Parathyroid adenoma (tissue), 2 donors: Measurements from ENCODE around the gene ANP32A.

Experiments used
- H2AFZ ChIP-seq: fragments of 300-600 bp; sonication (generic); one replicate; pipeline ENCODE4 v1.7.0; 2017; ENCODE audit warnings: antibody characterized with exemption, mild to moderate bottlenecking
- H3K27ac ChIP-seq: fragments of 300-600 bp; sonication (generic); one replicate; pipeline ENCODE4 v1.7.0; 2017
- H3K27me3 ChIP-seq: fragments of 300-600 bp; sonication (generic); one replicate; pipeline ENCODE4 v1.7.0; 2017; ENCODE audit warnings: low read length; ENCODE audit not compliant: control insufficient read depth, insufficient read depth
- H3K36me3 ChIP-seq: fragments of 300-600 bp; sonication (generic); one replicate; pipeline ENCODE4 v1.7.0; 2017; ENCODE audit warnings: low read length; ENCODE audit not compliant: control insufficient read depth, insufficient read depth
- H3K4me1 ChIP-seq: fragments of 300-600 bp; sonication (generic); one replicate; pipeline ENCODE4 v1.7.0; 2017; ENCODE audit warnings: control low read depth
- H3K4me2 ChIP-seq: fragments of 300-600 bp; sonication (generic); one replicate; pipeline ENCODE4 v1.7.0; 2017; ENCODE audit warnings: low read length
- H3K4me3 ChIP-seq: fragments of 300-600 bp; sonication (generic); one replicate; pipeline ENCODE4 v1.7.0; 2017; ENCODE audit warnings: low read depth, low read length
- H3K79me2 ChIP-seq: fragments of 300-600 bp; sonication (generic); one replicate; pipeline ENCODE4 v1.7.0; 2017; ENCODE audit warnings: control low read depth
- H3K9ac ChIP-seq: fragments of 300-600 bp; sonication (generic); one replicate; pipeline ENCODE4 v1.7.0; 2017; ENCODE audit warnings: mild to moderate bottlenecking
- H3K9me3 ChIP-seq: fragments of 300-600 bp; sonication (generic); one replicate; pipeline ENCODE4 v1.7.0; 2017; ENCODE audit warnings: low read length; ENCODE audit not compliant: control insufficient read depth
- TF ChIP-seq, protein P1 (sequence below): fragments of 300-600 bp; sonication (generic); IDR thresholded peaks from one replicate; pipeline ENCODE4 v1.7.0; 2017; ENCODE audit warnings: antibody characterized with exemption, mild to moderate bottlenecking
- donor health status: primary hyperparathyroidism.

Gene ANP32A

DNA sequence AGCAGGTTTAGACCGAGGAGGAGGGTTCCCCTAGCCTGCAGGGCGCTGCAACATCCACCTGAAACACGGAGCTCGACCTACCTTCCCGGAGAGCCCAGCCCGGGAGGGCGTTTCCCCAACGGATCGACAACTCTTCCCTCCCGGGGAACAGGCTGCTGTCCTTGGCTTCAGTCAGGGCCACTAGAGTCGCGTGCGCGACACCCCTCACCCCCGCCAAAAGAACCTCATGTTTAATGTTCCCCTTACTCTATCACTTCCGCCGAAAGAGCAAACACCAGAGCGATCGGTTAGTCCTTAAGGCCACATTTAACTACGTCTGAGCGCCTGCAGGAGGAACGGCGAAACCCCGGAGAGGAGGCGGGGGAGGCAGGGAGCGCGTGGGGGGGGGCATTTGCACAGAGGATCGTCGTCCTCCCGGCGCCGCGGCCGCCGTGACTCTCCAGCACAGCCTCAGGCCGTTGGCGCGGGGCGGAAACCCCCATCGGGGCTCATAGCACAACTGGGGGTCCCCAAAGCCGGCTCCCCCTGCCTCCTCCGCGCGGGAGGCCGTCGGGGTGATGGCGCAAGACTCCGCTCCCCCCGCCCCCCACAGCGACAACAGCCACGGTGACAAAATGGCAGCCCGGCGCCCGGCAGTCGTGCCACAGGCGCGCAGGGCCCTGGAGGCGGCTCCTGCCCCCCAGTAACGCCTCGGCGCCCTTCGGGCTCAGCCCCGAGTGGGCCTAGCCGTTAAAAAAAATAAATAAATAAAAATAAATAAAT, 3.2 kb downstream of the ANP32A start:
- Histone ChIP-seq H3K27me3 (no peaks in the 10 kb centered on the region), H3K4me1 (peaks cover 3% of the 10 kb centered on the region), H2AFZ (peak overlapping the region; percentile 75)

DNA sequence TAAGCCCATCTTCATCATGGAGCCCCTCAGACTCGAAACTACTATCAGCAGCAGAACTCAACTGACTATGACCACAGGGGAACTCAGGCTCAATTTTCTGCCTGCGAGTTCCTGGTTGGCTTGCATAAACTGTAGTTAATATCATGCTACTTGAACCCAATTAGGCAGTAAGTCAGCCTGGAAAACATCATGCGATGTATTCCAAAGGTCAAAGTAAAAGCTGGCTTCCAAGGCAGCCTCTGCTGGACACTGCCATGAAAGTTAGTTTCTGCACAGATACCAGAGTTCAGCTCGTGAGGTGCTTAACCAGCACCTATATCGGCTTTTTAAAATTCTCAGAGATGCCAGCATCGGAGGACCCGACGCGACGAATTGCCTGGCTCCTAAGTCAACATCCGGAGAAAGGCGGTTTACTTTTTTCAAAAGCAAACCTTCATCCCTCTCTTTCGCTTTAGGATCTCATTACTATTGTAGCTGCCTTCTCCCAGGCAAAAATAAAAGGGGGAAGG, 3.8 kb downstream of the ANP32A start:
- Histone ChIP-seq H3K9me3 (no peaks in the 10 kb centered on the region), H3K4me1 (peaks cover 3% of the 10 kb centered on the region), H3K27me3 (no peaks in the 10 kb centered on the region), H3K4me3 (peak overlapping the region; percentile 92), H3K36me3 (no peaks in the 10 kb centered on the region), H3K79me2 (peaks cover 40% of the 10 kb centered on the region), H3K4me2 (peak overlapping the region; percentile 89), H3K9ac (no peak overlapping the region), H2AFZ (peak overlapping the region; percentile 75), H3K27ac (peak overlapping the region; percentile 87)
- TF ChIP-seq, protein P1, sequence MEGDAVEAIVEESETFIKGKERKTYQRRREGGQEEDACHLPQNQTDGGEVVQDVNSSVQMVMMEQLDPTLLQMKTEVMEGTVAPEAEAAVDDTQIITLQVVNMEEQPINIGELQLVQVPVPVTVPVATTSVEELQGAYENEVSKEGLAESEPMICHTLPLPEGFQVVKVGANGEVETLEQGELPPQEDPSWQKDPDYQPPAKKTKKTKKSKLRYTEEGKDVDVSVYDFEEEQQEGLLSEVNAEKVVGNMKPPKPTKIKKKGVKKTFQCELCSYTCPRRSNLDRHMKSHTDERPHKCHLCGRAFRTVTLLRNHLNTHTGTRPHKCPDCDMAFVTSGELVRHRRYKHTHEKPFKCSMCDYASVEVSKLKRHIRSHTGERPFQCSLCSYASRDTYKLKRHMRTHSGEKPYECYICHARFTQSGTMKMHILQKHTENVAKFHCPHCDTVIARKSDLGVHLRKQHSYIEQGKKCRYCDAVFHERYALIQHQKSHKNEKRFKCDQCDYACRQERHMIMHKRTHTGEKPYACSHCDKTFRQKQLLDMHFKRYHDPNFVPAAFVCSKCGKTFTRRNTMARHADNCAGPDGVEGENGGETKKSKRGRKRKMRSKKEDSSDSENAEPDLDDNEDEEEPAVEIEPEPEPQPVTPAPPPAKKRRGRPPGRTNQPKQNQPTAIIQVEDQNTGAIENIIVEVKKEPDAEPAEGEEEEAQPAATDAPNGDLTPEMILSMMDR, result no peak

More for the DNA sequence above, 3.2 kb downstream of the ANP32A start:
- Histone ChIP-seq H3K36me3 (no peaks in the 10 kb centered on the region), H3K9me3 (no peaks in the 10 kb centered on the region), H3K4me3 (peak overlapping the region; percentile 92), H3K9ac (peak overlapping the region; percentile 67), H3K27ac (peak overlapping the region; percentile 87), H3K4me2 (peak overlapping the region; percentile 89), H3K79me2 (peaks cover 34% of the 10 kb centered on the region)
- TF ChIP-seq, protein P1, result no peak

DNA sequence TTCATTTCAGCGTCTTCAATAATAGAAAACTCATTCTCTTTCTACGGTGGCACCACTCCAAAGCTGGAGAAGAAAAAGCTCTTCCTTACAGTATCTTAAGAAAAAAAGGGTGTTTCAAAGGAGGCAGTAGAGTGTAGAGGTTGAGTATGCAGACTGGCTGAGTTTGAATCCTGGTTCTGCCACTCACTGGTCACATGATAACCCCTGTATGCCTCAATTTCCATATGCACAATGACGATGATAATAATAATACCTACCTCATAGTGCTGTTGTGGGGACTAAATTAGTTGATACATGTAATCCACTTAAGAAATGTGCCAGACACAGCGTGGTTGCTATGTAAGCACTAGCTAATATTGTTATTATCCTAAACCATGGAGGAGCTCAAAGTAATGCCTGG, 4.5 kb downstream of the ANP32A start:
- no peak overlapping the region for H3K27ac ChIP-seq
- H3K4me3 ChIP-seq, result peak overlapping the region; percentile 92
- H3K79me2 ChIP-seq, result peaks cover 45% of the 10 kb centered on the region
- no peak overlapping the region for H3K9ac ChIP-seq
- TF ChIP-seq, protein P1, result no peak
- H3K36me3 ChIP-seq, result no peaks in the 10 kb centered on the region
- H3K27me3 ChIP-seq, result no peaks in the 10 kb centered on the region
- peaks cover 3% of the 10 kb centered on the region for H3K4me1 ChIP-seq
- no peaks in the 10 kb centered on the region for H3K9me3 ChIP-seq
- no peak overlapping the region for H2AFZ ChIP-seq
- peak overlapping the region; percentile 89 for H3K4me2 ChIP-seq

DNA sequence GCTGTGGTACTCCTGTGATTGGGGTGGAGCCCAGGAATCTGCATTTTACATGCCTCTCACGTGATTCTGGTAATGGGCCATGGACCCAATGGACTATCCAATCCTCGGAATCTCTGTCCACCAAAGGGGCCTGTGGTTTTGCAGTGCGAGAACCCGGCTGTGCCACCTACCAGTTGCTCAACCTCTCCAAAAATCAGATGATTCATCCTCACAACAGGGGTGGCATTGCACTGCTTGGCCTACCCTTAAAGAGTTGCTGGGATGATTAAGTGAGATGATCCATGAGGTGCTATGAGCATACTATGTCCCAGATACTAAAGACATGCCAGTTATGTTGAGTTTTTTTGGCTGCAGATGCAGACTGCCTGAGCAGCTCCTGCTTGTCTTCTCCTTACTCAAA, 5.1 kb downstream of the ANP32A start:
- no peak overlapping the region for H2AFZ ChIP-seq
- no peaks in the 10 kb centered on the region for H3K36me3 ChIP-seq
- no peaks in the 10 kb centered on the region for H3K27me3 ChIP-seq
- H3K4me3 ChIP-seq, result no peak overlapping the region
- peaks cover 3% of the 10 kb centered on the region for H3K4me1 ChIP-seq
- H3K4me2 ChIP-seq, result no peak overlapping the region
- TF ChIP-seq, protein P1, result no peak
- no peaks in the 10 kb centered on the region for H3K9me3 ChIP-seq
- peaks cover 49% of the 10 kb centered on the region for H3K79me2 ChIP-seq
- no peak overlapping the region for H3K9ac ChIP-seq
- H3K27ac ChIP-seq, result no peak overlapping the region

DNA sequence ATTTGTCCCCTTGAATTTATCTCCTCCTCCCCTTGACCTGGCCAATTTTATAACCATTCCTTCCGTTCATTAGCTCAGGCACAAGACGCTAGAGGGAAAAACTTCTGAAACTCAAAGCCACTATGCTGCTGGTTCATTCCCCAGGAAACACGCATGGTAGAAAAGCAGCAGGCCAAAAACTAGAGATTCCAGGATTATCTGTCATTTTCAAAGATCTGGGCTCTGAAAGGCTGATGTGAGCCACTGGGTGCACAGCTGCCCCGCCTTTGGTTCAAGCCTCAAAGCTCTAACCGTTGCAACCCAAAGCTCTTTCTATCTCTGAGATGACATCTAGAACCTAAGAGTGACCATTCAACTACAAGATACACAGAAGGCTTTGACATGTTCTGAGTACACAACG, 6.1 kb downstream of the ANP32A start:
- TF ChIP-seq, protein P1, result no peak
- Histone ChIP-seq H3K9ac (no peak overlapping the region), H3K27ac (no peak overlapping the region), H3K4me1 (peaks cover 3% of the 10 kb centered on the region), H3K79me2 (peaks cover 60% of the 10 kb centered on the region), H3K9me3 (no peaks in the 10 kb centered on the region), H3K27me3 (no peaks in the 10 kb centered on the region), H3K4me2 (no peak overlapping the region), H3K36me3 (no peaks in the 10 kb centered on the region), H2AFZ (no peak overlapping the region), H3K4me3 (no peak overlapping the region)
